Measurements from ENCODE around the gene TMEM161B.
"Not testable (repeated sequence)": the region's sequence is repeated elsewhere in the genome, so short reads cannot be mapped to it uniquely, and the experiment has no call there.

TMEM161B gene

DNA sequence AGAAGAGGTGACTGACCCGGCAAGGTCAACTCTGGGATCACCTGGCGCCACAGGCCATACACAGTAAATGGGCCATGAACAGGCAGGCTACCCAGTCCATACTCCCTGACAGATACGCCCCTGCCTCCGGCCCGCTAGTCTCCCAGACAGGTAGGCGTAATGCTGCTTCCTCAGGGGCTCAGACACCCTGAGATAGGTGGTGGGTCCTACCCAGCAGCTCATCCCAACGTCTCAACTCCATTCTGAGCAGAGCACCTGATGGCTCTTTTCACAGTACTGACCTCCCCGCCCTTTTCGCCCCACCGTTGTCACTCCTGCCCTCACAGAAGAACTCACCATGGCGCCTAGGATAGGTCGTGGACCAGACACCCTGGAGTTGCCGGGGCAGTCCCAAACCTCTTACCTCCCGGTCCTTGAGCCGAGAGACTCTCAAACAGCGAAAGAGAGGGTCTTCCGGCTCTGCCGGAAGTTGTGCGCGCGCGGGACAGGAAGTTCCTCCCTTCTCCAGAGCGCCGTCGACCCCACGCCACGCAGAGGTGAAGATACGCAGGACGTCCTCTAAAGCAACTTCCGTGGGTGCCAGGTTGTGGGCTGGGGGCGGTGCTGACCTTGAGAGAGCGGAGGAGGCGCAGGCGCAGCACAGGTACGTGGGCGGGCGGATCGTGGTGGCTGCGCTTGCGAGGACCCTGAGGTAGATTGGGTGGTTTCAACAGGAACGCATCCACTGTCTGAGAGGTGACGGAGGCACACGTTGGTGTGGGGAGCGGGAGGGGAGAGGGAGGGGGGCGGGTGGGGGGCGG, at the start of gene TMEM161B:
Gene TMEM161B, minus strand, starts transcription at position 461 of the 800 bp plus-strand sequence. Its CDS starts 122 bp downstream, at position 339.
- DNase-seq: peak; percentile 92
- H3K27ac Mint-ChIP-seq: peak within 1 kb of the TSS; percentile 99
- H3K36me3 Mint-ChIP-seq (ENCODE audit: low read depth): peaks cover 88% of the 10 kb centered on the region
- peaks cover 62% of the 10 kb centered on the region for H3K4me1 Mint-ChIP-seq (ENCODE audit: low read depth)
- peak within 1 kb of the TSS; percentile 98 for H3K4me3 Mint-ChIP-seq
- no peaks in the 10 kb centered on the region for H3K27me3 Mint-ChIP-seq
- H3K9me3 Mint-ChIP-seq: peaks cover 2% of the 10 kb centered on the region

DNA sequence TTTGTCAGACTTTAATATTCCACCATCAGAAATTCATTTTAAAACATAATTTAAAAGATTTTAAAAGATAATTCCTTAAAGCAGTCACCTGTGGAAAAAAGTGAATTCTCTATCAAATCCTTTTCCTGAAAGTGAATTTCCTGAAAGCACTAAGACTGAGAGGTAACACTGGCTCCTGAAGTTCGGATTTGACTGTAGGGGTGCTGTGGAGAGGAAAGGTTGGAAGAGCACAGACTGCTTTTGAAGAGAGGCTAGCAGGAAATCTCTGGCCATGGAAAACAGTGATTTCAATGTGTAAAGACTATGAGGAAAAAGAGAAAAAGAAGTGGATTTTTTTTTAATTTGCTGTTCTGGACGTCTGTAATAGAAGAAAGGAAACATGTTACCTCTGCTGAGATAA, 35.7 kb upstream of the TMEM161B start:
- H3K27me3 Mint-ChIP-seq: peaks cover 6% of the 10 kb centered on the region
- H3K9me3 Mint-ChIP-seq: peaks cover 11% of the 10 kb centered on the region
- no peaks in the 10 kb centered on the region for H3K4me1 Mint-ChIP-seq (ENCODE audit: low read depth)
- H3K27ac Mint-ChIP-seq: no peak overlapping the region
- H3K36me3 Mint-ChIP-seq (ENCODE audit: low read depth): peaks cover 2% of the 10 kb centered on the region
- no peak for DNase-seq
- no peak overlapping the region for H3K4me3 Mint-ChIP-seq

DNA sequence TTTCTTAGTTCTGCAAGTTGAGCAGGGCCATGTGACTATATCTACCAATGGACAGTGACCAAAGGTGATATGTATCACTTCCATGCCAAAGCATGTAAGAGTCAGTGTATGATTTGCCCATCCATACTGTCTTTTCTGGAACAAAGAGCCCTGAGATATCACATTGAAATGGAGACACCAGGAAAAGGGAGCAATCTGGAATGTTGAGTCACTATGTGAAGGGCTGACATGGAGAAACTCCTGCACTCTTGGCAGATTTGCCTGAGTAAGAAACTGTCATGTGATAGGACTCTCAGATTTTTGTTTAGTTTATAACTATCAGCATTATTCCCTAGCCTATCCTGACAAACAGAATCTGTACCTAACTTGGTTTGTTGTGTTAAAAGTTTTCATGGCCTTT, 29.8 kb upstream of the TMEM161B start:
- DNase-seq: no peak
- H3K27ac Mint-ChIP-seq: no peak overlapping the region

DNA sequence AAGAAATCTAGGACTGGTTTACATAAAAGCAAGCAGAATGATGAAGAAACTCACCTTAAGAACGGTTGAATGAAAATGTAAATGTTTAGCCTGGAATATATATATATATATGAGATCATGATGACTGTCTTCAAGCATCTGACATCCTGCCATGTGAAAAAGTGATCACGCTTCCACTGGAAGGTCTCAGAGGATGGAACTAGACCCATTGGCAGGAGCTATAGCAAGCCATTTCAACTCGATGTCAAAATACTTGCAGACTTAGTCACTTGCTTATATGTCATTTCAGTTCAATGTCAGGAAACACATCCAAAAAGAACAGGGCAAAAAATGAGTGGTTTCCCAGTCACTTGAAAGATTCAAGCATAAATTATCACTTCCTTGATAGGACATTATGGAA, 22.2 kb upstream of the TMEM161B start:
- no peak overlapping the region for H3K4me3 Mint-ChIP-seq
- H3K4me1 Mint-ChIP-seq (ENCODE audit: low read depth): no peaks in the 10 kb centered on the region
- H3K27ac Mint-ChIP-seq: no peak overlapping the region
- H3K36me3 Mint-ChIP-seq (ENCODE audit: low read depth): peaks cover 68% of the 10 kb centered on the region
- H3K27me3 Mint-ChIP-seq: no peaks in the 10 kb centered on the region
- DNase-seq: no peak
- H3K9me3 Mint-ChIP-seq: no peaks in the 10 kb centered on the region

More for the DNA sequence above, 29.8 kb upstream of the TMEM161B start:
- Mint-ChIP-seq H3K4me3 (no peak overlapping the region), H3K36me3 (ENCODE audit: low read depth) (peaks cover 9% of the 10 kb centered on the region), H3K9me3 (no peaks in the 10 kb centered on the region), H3K27me3 (peaks cover 4% of the 10 kb centered on the region), H3K4me1 (ENCODE audit: low read depth) (no peaks in the 10 kb centered on the region)

DNA sequence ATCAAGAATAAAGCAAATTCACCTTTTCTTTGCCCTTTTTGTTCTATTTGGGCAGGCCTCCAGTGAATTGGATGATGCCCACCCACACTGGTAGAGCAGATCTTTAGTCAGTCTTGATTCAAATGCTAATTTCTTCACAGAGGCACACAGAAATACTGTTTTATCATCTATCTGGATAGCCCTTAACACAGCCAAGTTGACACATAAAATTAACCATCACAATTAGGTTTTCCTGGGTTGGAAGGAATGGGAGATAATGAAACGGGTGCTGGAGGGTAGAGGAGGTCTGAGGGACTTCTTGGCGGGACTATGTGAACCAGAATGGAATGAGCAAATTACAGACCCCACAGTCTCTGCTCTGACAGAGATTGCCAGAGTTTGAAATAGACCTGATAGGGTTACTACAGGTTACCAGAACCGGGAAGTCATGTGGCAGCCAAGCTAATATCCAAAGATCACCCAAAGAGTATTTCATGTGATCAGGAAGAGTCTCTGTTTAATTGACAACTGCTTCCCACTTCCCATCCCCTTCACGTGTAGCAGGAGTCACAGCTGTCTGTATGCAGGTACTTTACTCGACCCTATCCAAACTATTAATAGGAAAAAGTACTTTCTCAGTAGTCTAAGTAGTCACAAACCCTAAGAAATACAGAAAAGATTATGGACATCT, 20.0 kb upstream of the TMEM161B start:
- no peak overlapping the region for H3K4me3 Mint-ChIP-seq
- no peaks in the 10 kb centered on the region for H3K4me1 Mint-ChIP-seq (ENCODE audit: low read depth)
- no peaks in the 10 kb centered on the region for H3K9me3 Mint-ChIP-seq
- no peak for DNase-seq
- H3K27me3 Mint-ChIP-seq: no peaks in the 10 kb centered on the region
- H3K27ac Mint-ChIP-seq: no peak overlapping the region
- H3K36me3 Mint-ChIP-seq (ENCODE audit: low read depth): peaks cover 72% of the 10 kb centered on the region

DNA sequence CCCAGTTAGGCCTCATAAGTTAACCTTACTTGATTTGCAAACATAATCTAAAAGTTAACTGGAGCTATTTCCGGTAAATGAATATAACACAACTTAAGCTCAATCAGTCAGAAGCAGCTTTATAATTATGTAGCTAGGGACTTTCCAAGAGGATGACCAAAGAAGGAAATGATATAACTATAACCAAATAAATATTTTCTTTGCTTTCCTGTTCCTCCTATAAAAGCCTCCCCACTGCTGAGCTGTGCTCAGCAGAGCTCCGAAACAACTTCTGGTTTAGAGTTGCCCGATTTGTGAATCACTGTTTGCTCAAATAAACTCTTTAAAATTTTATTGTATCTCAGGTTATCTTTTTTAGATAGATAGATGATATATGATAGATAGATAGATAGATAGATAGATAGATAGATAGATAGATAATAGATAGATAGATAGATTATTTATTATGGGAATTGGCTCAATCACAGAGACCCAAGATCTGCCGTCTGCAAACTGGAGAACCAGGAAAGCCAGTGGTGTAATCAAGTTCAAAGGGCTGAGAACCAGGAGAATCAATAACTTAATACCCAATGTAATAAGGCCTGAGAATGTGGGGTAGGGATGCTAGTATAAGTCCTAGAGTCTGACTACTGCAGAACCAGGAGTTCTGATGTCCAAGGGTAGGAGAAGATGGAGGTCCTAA, 19.3 kb upstream of the TMEM161B start:
- H3K27ac Mint-ChIP-seq: no peak overlapping the region
- no peaks in the 10 kb centered on the region for H3K9me3 Mint-ChIP-seq
- no peaks in the 10 kb centered on the region for H3K4me1 Mint-ChIP-seq (ENCODE audit: low read depth)
- H3K27me3 Mint-ChIP-seq: no peaks in the 10 kb centered on the region
- no peak overlapping the region for H3K4me3 Mint-ChIP-seq
- peaks cover 76% of the 10 kb centered on the region for H3K36me3 Mint-ChIP-seq (ENCODE audit: low read depth)
- no peak for DNase-seq

DNA sequence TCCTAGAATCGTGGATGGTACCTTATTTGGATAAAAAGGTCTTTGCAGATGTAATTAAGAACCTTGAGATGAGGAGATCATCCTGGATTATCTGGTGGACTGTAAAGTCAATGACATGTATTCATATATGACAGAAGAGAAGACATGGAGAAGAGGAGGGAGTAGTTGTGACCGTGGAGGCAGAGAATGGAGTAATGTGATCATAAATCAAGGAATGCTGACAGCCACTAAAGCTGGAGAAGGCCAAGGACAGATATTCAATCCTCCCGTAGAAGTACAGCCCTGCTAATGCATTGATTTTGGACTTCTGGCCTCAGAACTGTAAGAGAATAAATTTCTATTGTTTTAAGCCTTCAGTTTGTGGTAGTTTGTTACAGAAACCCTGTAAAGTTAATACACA, 18.7 kb upstream of the TMEM161B start:
- Mint-ChIP-seq H3K27me3 (no peaks in the 10 kb centered on the region), H3K4me3 (no peak overlapping the region), H3K36me3 (ENCODE audit: low read depth) (peaks cover 77% of the 10 kb centered on the region), H3K27ac (no peak overlapping the region), H3K4me1 (ENCODE audit: low read depth) (no peaks in the 10 kb centered on the region), H3K9me3 (no peaks in the 10 kb centered on the region)
- no peak for DNase-seq

DNA sequence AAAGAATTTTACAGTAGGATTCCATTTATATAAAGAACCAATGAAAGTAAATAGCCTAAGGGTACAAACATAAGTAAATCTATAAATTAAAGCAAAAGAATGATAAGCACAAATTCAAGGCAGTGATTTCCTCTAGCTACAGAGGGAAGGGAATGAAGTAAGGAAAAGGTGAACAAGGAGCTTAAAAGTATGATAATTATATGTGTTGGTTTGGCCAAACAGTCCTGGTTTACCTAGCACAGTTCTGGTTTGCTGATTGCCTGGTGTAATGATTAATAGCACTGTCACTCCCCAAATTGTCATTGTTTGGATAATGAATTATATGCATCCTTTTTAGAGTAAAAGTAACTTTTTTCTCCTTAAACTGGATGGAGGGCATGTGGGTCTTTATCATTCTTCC, 15.0 kb upstream of the TMEM161B start:
- Mint-ChIP-seq H3K4me3 (no peak overlapping the region), H3K36me3 (ENCODE audit: low read depth) (peaks cover 79% of the 10 kb centered on the region), H3K9me3 (no peaks in the 10 kb centered on the region), H3K27me3 (no peaks in the 10 kb centered on the region), H3K27ac (no peak overlapping the region), H3K4me1 (ENCODE audit: low read depth) (peaks cover 6% of the 10 kb centered on the region)
- DNase-seq: no peak

DNA sequence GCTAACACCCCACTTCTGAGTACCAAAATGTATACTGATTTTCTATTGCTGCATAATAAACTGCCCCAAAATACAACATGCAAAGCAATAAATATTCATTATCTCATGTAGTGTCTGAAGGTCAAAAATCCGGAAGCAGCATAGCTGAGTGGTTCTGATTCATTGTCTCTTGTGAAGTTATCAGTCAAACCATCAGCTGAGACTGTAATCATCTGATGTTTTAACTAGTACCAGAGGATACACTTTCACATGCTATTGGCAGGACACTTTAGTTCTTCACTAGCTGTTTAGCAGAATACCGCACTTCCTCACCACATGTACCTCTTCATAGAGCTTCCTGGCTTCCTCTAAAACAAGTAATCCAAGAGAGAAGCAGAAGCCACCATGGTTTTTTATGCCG, 12.7 kb upstream of the TMEM161B start:
- H3K9me3 Mint-ChIP-seq: no peaks in the 10 kb centered on the region
- no peaks in the 10 kb centered on the region for H3K27me3 Mint-ChIP-seq

DNA sequence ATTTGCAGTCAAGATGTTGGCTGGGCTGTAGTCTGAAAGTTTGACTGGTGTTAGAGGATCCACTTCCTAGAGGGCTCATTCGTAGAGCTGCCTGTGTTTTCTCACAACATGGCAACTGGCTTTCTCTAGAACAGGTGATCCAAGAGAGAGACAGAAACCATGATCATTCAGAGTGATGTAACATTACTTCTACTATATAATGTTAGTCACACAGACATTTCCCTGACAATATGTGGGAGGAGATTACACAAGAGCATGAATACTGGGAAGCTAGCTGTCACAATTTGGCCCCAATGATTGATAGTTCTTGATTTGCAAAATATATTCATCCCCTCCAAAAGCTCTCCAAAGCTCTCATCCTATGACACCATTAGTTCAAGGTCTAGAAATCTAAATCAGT, 10.9 kb upstream of the TMEM161B start:
- Mint-ChIP-seq H3K27me3 (no peaks in the 10 kb centered on the region), H3K4me1 (ENCODE audit: low read depth) (peaks cover 15% of the 10 kb centered on the region), H3K36me3 (ENCODE audit: low read depth) (peaks cover 80% of the 10 kb centered on the region), H3K4me3 (no peak overlapping the region), H3K9me3 (no peaks in the 10 kb centered on the region), H3K27ac (no peak overlapping the region)
- DNase-seq: no peak

More for the DNA sequence above, 12.7 kb upstream of the TMEM161B start:
- Mint-ChIP-seq H3K27ac (no peak overlapping the region), H3K4me1 (ENCODE audit: low read depth) (peaks cover 8% of the 10 kb centered on the region), H3K4me3 (no peak overlapping the region), H3K36me3 (ENCODE audit: low read depth) (peaks cover 78% of the 10 kb centered on the region)
- no peak for DNase-seq

DNA sequence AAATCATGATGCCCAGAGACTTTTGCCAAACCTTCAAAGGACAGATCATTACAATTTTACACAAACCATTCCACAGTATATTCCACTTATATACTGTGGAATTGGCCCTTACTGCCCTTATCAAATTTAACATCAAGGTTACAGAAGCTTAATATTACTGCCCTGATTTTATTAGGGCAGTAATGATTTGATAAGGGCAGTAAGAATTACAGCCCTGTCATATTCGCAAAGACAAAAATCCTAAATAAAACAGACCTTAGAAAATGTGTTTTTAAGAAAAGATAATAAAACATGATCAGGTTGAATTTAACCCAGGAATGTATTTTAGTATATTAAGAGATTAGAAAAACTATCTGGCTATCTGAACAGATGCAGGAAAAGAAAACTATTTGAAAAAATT, 7.7 kb upstream of the TMEM161B start:
- Mint-ChIP-seq H3K4me3 (no peak overlapping the region), H3K4me1 (ENCODE audit: low read depth) (peaks cover 29% of the 10 kb centered on the region), H3K9me3 (no peaks in the 10 kb centered on the region), H3K36me3 (ENCODE audit: low read depth) (peaks cover 85% of the 10 kb centered on the region), H3K27me3 (no peaks in the 10 kb centered on the region), H3K27ac (no peak overlapping the region)
- no peak for DNase-seq

DNA sequence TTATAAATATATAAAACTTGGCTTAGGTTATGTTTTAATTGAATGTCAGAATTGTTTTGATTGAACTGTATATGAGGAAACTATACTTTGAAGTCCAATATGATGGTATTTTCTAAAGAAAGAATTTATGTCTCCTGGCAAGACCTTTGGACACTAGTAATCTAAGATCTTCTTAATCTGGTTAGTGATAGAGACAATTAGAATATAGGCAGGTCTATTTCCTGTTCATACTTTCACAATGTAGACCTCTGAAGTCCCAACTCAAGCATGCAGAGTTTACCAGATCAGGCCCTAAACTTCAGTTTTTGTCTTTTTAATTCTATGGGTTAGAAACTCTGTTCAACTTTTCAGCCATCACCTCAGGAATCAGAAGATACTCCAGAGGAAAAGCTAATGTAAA, 6.9 kb upstream of the TMEM161B start:
- Mint-ChIP-seq H3K36me3 (ENCODE audit: low read depth) (peaks cover 86% of the 10 kb centered on the region), H3K4me3 (no peak overlapping the region), H3K9me3 (no peaks in the 10 kb centered on the region), H3K27ac (no peak overlapping the region), H3K4me1 (ENCODE audit: low read depth) (peaks cover 35% of the 10 kb centered on the region), H3K27me3 (no peaks in the 10 kb centered on the region)
- no peak for DNase-seq

DNA sequence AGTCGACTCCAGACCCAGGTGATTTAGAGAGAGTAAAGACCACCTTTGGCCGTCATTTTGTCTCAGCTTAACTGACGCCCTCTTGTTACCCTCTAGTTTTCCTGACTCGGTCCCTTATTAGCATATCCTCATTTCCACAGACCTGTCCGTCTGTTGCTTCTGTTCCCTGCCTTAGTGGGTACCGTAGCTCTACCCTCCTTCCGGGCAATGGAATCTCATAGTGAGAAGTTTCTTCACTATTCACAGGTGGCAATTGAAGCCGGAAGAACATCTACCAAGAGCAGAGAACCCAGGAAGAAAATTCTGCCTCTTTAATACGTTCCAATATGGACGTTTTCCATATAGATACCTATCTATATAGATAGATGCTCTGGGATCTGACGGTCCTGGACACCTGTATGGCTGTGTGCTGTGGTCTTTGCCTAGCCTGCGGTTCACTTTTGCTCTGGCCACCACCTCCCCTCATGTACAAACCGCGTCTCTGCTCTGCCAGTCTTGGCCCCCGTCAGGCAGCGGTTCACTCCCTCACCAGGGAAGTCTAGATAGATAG, 652 bp upstream of the TMEM161B start:
- Mint-ChIP-seq H3K27ac (peak overlapping the region; percentile 99), H3K4me1 (ENCODE audit: low read depth) (peaks cover 56% of the 10 kb centered on the region), H3K4me3 (peak overlapping the region; percentile 98), H3K27me3 (no peaks in the 10 kb centered on the region), H3K36me3 (ENCODE audit: low read depth) (peaks cover 87% of the 10 kb centered on the region), H3K9me3 (peaks cover 2% of the 10 kb centered on the region)
- peak; percentile 41 for DNase-seq

DNA sequence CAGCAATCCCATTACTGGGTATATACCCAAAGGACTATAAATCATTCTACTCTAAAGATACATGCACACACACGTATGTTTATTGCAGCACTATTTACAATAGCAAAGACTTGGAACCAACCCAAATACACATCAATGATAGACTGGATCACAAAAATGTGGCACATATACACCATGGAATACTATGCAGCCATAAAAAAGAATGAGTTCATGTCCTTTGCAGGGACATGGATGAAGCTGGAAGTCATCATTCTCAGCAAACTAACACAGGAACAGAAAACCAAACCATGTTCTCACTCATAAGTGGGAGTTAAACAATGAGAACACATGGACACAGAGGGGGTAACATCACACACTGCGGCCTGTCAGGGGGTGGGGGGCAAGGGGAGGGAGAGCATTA, 4.1 kb downstream of the TMEM161B start:
- not testable (repeated sequence) for H3K27me3 Mint-ChIP-seq, DNase-seq, H3K27ac Mint-ChIP-seq, H3K9me3 Mint-ChIP-seq, H3K4me3 Mint-ChIP-seq
- Mint-ChIP-seq H3K36me3 (ENCODE audit: low read depth) (peaks cover 86% of the 10 kb centered on the region), H3K4me1 (ENCODE audit: low read depth) (peaks cover 58% of the 10 kb centered on the region)

Measured in activated T-cell treated with anti-CD3 and anti-CD28 coated beads, Interleukin-2, amount 50 U/mL, for 24 hours (primary cell).